HG03432 (cell line): ENCODE results near the gene FRMD5.

Experiments
- ATAC-seq: cut with Tn5 transposase; IDR thresholded peaks from one replicate; pipeline ENCODE4 v1.9.1; 2021; ENCODE audit warnings: mild to moderate bottlenecking, moderate library complexity; ENCODE audit not compliant: unreplicated experiment

The FRMD5 gene

DNA sequence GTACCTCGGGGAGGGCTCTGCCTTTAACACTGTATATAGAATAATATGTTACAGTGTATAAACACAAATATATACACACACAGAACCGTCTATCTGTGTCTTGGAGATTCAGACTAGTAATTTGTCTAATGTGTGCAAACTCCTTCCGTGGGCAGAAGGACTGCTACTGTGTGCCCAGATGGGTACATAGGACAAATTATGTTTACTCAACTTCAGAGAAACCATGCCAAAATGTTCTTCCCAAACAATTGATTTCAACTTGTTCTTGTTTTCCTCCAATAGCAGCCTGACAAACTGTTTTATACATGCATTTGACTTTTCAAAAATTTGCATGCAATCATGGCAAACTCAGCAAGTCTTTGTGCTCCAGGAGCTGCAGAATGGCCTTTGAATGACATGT is 97.5 kb downstream of the FRMD5 start:
- ATAC-seq = no peak

DNA sequence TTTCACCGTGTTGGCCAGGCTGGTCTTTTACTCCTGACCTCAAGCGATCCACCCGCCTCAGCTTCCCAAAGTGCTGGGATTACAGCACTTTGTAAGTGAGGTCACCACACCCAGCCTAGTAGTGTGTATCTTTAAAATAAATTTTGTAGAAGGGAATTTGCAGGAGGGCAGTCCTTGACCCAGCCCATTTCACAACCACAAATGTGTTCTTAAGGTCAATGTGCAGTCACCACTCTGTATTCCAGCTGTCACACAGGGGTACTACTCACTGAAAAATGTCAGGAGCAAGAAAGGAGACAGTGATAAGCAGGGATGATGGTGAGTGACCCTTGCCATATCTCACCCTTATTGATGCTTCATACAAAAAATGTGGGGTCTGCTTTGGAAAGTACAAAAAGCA is 98.5 kb downstream of the FRMD5 start:
- no peak for ATAC-seq

DNA sequence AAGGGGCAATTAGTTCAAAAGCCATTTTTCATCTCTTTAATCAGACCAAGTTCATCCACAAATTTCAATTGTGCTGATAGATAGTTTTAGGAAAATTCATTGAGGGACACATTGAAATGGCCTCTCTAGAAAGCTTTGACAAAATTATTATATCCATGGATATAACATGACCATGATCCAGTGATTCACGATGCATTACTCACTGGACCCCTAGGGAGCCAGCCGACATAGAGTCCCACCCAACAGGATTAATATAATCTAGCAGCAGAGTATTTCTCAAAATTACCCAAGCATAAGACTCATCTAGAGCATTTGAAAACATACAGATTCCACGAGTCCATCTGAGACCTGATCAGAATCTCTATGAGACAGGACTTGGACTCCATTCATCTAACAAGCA is 100.3 kb downstream of the FRMD5 start:
- ATAC-seq = no peak

DNA sequence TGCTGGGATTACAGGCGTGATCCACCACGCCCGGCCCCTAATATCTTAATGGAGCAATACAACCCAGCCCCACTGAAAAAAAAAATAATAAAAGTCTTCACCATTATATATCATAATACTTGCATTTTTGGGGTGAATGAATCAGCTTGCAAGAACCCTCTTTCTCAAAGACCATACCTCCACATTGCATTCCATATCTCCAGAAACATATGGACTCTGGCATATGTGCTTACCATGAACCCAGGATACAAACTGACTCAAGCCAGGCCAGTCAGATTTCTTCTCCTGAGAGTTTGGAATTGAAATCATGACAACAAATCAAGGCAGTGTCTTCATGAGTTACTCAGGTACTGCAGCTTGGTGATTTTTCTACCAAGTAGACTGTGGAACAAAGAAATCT is 101.2 kb downstream of the FRMD5 start:
- ATAC-seq = no peak

DNA sequence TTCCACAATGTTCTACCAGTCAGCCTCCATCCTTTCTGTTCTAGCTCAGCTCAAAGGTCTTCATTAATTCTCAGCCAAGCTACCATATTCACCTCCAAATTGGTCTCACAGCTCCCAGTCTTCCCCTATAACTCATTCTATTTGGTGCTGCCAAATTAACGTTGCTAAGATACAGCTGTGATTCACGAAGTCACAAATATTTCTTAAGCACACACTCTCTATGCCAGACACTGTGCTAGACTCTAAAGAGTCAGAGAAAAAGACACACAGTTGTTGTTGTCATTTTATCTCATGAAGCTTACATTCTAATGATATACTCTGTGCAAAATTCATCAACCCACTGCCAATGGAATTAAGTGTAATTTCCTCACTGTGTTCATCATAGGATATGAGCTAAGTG is 102.8 kb downstream of the FRMD5 start:
- ATAC-seq = no peak

DNA sequence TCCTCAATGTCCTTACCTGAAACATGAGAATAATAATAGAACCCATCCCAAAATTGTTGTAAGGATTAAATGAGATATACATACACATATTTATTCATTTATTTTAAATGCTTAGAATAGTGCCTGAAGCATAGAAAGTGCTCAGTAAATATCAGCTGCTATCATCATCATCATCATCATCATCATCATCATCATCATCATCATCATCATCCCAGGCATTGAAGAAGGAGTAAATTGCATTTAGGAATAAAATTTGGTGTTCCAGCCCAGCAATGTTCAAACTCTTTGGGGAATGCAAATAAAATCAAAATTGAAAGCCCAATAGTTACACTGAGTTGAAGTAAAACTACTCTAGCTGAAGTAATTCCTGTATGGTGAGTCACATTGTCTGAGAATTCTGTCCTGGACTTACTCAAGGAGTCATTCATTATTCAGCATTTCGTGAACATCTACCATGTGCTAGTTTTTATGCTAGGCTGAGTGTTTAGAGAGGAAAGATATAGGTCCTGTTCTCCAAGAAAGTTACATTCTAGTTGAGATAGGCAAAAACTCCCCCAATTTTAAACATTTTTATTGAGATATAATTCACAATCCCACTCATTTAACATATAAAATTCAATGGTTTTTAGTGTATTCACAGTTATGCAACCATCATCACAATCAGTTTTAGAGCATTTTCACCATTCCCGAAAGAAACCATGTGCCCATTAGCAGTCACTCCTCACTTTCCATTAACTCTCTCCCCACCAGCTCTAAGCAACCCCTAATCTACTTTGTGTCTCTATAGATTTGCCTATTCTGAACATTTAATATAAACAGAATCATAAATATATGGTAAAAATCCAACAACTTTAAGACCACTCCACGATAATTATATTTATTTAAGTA is 107.2 kb downstream of the FRMD5 start:
- no peak for ATAC-seq

DNA sequence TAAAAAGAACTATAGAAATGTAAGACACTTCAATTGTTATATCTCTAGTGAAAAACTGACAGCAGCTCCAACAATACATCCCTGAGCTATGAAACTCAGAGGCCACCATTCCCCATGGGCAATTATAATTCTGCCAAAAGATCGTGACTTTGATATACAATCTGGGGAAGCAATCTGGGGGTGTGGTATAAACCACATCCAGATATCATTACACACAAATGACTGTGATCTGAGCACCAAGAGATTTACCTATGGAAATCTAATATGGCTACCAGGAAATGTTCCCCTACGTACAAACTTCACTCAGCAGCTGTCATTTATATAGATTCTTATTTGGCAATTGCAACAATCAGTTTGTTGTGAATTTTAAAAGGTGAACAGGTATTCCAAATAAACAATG is 110.3 kb downstream of the FRMD5 start:
- no peak for ATAC-seq

DNA sequence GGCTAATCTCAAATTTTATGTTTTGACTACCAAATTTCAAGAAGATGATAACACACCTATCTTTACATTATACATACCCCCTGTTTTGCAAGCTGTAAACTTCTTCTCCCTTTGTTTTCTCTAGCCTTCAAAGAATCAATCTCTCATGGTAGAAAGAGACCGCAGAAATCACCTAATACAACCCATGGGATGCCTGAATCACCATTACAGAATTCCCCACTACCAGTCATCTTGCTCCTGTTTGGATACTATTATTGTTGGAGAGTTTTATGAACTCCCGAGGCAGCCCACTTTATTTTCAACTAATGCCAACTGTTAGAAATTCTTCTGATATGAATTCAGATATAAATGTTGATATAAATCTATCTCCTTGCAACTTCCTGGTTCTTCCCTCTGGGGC is 110.9 kb downstream of the FRMD5 start:
- ATAC-seq = no peak

DNA sequence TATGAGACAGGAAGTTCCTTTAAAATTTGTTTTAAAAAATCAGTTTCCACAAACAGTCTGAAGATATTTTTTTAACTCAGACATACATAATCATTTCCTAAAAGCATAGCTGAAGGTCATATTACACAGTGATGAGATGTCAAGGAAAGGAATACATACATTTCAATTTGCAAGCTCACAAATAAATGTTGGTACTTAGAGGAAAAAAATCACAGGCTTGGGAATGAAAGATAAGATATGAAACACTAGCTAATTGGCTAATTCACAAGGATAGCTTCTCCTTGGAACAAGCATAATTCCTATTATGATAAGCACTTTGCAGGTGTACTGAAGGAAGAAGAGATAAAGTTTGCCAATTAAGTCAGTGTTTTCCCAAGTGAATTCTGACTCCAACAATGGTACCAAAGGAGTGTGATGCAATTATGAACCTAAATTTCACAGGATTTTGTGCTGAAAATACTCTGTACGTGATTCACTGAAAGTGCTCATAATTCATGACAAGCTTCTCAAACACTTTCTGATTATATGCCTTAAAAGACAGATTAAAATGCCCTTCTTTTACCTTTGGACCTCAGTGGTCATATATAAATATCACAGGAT is 112.4 kb downstream of the FRMD5 start:
- ATAC-seq = no peak

DNA sequence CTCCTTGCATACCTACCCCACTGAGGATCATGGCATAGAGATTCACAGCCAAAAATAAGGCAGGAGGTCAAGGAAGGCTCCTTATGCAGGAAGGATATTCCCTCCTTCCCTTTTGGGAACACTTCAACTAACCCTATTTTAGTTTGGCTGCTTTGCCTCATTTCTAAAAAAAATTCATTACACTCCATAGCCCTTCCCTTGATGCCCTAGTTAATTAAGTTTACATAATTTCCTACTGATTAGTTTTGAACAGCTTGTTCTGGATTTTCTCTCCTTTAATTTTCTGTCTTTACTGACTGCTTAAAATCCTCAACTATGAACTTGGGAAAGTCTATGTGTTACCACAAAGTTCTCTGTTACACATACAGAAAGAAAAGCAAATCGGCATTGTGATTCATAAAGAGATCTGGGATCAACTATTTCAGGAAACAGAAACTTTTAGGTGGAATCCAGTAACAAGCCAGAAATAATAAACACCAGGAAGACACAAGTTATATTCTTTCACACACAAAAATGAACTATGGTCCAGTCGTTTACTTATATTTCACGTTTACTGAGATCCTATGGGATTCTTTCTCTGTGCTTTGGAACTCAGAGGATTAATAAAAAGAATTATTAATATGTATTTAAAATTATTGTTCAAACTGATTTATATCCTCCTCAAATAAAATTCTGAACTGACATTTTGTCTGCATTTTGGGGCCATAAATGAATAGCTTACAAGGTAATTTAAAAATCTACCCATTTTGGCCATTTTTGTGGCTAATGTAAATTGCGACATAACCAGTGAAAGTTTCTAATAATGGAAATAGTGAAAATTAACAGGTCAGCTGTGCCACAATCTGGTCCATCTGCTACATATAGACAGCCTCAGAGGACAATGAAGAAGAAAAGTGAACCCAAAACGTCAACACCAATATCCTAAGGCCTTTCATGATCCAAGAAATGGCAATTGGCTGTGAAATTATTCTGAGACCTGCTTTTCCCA is 113.8 kb downstream of the FRMD5 start:
- no peak for ATAC-seq

DNA sequence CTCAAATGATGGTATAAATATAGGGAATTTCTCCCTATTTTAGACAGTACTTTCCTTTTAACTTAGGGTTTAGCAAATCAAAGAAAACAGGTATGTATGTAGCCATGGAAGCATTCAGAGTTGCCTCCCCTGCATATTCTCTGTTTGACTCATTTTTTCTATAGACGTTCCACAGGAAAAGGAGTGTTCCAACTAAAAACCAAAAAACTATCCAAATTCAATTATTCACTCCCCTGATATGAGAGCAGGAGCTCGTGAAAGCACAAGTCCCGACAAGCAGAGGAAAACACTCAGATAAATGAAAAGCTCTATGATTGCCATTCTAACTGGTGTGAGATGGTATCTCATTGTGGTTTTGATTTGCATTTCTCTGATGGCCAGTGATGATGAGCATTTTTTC is 119.5 kb downstream of the FRMD5 start:
- no peak for ATAC-seq

DNA sequence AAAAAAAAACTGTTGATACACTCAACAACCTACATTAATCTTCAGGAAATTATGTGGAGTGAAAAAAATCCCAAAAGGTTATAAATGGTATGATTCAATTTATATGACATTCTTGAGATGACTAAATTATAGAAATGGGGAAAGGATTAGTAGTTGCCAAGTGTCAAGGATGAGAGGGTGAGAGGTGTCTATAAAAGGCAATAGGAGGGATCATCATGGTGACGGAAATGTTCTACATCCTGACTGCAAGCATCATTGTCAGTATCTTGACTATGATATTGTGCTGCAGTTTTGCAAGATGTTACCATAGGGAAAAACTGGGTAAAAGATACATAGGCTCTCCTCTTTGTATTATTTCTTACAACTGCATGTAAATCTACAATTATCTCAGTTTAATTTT is 125.6 kb downstream of the FRMD5 start:
- no peak for ATAC-seq

DNA sequence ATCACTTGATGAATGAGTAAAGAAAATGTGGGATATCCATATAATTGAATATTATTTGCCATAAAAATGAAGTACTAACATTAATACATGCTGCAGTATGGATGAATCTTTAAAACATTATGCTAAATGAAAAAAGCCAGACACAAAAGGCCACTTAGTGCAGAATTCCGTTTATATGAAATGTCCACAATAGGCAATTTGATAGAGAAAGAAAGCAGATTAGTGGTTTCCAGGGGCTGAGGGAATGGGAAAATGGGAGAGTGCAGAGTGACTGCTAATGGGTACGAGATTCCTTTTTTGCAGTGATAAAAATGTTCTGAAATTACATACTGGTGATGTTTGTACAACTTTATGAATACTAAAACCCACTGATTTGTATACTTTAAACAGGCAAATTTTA is 126.7 kb downstream of the FRMD5 start:
- ATAC-seq = no peak

DNA sequence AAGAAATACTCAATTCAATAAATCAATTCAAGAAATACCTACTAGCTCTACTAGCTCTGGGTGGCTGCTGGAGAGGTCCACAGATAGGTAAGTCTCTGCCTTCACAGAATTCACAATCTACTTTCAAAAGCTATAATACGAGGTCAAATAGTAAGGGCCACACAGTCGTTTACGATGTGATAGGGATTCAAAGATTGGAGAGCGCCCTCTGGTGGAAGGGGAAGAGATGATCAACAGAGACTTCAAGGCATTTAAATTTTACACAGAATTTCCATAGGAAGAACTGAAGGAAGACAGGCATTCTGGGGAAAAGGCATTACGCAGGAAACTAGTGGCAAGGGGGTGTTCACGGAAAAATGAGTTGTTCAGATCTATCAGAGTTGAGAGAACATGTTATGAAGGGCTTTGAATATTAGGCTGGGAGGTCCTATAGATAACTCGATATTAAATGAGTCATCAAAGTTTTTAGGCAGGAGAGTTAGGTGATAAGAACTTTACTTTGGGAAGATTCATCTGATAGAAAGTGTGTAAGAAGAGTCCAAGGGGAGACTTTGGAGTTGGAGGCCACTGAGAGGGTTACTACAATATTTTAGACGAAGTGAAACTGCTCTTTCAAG is 128.8 kb downstream of the FRMD5 start:
- ATAC-seq = no peak

DNA sequence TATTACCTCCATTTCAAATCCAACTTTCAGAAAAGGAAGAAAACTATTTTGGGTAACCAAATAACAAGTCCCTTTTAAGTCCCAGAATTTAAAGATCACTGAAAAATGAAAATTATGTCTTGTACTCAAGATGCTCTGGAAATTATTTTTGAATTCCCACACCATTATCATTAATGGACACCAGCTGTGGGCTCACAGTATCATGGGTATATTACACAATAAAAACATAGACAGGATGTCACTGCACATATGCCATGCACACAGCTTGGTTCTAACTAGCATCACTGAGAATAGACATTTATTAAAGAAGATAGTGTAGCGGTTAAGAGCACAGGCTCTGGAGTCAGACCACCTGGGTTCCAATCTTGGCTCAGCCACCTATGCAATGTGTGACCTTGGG is 130.4 kb downstream of the FRMD5 start:
- ATAC-seq = no peak

DNA sequence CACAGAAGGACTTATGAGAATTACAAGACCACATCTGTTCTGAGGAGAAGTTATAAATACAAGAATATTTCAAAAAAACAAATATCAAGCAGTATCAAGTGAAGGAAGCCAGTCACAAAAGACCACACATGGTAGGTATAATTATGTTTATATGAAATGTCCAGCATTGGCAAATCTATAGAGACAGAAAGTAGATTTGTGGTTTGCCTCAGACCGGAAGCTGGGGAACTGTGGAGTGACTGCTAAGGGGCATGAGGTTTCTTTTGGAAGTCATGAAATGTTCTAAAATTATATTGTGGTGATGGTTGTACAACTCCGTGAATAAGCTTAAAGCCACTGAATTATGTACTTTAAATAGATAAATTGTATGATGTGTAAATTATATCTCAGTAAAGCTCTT is 136.9 kb downstream of the FRMD5 start:
- no peak for ATAC-seq

DNA sequence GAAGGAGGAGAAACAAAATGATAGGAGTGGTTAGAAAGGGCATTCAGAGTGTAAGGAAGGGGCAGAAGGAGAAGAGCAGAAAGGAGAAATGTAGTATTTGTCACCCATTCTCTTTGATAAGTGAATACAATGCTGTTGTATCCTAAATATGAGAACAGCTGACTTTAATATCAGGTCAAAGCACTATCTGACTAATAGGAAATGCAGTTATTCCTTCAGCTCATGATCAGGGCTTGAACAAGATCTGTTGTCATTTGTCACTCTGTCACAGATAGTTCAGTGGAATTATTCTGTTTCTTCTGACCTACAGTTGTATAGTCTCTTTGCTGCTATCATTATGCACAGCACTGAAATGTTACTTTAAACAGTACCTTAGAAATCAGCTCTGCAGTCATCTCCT is 149.4 kb downstream of the FRMD5 start:
- ATAC-seq = no peak

DNA sequence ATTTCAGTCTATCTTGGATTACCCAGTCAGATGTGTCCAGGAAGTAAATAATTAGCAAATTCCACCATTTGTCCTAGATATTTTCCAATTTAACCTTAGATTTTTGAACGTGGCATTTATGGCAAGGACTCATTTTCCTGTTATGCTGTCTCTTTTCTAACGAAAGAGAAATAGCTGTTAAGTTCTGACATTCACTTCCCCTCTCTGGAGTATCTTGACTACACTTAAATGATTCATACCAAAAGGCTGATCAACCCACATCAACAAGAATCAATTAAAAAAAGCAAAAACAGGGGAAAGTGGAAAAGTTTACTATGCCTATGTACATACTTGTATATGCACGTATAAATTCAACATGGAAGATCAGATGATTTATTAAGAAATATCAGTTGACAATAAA is 149.9 kb downstream of the FRMD5 start:
- ATAC-seq = no peak

DNA sequence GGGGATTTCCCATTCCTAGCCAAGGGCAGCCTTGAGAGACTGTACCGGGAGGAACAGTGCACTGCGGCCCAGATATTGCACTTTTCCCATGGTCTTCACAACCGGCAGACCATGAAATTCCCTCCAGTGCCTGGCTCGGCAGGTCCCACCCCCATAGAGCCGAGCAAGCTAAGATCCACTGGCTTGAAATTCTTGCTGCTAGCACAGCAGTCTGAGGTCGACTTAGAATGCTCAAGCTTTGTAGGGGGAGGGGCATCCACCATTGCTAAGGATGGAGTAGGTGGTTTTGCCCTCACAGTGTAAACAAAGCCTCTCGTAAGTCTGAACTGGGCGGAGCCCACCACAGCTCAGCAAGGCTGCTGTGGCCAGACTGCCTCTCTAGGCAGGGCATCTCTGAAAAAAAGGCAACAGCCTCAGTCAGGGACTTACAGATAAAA is 156.3 kb downstream of the FRMD5 start:
- ATAC-seq = no peak

DNA sequence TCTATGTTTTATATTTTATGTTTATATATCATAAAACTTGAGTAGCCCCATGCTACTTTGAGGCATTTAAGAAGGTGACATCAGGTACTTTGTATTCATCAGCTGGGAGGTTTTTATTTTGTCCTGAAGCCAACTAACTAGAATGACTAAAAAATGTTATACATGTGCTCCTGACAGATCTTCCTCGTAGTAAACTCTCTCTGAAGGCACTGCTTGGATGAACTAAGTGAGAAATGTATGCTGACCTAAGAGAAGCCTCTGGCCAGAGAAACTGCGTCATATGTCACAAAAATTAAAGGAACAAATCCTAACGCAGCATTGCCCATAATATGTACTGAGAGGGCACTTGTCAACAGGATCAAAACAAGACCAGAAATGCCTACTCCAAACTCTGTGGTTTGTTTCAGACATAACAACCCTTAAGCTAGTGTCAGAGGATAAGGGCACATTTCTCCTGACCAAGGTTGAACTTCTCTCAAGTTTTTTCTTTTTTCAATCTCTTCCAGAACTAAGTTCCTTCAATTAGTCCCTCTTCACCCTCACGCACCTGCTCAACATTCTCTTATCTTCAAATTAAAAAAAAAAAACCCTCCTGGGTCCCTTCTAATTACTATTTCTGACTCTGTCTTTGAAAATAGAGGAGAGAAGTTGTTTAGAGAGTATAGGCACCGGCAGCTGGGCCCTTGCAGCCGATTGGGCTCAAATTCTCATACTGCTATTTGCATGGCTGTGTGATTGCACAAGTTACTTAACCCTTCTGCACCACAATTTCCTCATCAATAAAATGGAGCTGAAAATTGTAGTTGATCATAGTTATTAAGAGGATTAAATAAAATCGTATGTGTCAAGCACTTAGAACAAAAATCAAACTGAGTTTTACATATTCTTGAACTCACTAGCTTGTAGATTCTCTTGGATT is 159.0 kb downstream of the FRMD5 start:
- ATAC-seq = no peak
